ENCODE data around the gene ERP44.

Gene ERP44

GRCh38 chr9:99971410-99971809 lies 127.4 kb downstream of the ERP44 start:
- TF ChIP-seq, protein P1, sequence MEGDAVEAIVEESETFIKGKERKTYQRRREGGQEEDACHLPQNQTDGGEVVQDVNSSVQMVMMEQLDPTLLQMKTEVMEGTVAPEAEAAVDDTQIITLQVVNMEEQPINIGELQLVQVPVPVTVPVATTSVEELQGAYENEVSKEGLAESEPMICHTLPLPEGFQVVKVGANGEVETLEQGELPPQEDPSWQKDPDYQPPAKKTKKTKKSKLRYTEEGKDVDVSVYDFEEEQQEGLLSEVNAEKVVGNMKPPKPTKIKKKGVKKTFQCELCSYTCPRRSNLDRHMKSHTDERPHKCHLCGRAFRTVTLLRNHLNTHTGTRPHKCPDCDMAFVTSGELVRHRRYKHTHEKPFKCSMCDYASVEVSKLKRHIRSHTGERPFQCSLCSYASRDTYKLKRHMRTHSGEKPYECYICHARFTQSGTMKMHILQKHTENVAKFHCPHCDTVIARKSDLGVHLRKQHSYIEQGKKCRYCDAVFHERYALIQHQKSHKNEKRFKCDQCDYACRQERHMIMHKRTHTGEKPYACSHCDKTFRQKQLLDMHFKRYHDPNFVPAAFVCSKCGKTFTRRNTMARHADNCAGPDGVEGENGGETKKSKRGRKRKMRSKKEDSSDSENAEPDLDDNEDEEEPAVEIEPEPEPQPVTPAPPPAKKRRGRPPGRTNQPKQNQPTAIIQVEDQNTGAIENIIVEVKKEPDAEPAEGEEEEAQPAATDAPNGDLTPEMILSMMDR (IDR thresholded peaks at IDR 0.05), result no peak

DNA sequence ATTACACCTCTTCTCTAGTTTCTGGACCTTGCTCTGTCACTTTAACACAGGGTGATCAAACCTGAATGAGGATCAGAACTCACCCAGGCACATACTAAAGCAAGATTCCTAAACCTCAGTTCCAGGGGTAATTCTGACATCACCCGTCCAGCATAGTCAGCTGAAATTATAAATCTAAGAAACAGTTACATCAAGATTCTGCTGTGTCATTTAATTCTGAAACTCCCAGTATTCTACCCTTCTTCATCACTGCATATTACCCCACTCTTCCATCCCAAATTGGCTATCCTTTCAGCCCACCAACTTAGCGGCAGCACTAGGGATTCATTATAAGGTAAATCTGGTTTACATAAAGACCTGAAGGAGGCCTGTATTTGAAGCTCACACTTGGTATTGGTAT lies 128.3 kb downstream of the ERP44 start:
- TF ChIP-seq, protein P1 (IDR thresholded peaks at IDR 0.05), result no peak

DNA sequence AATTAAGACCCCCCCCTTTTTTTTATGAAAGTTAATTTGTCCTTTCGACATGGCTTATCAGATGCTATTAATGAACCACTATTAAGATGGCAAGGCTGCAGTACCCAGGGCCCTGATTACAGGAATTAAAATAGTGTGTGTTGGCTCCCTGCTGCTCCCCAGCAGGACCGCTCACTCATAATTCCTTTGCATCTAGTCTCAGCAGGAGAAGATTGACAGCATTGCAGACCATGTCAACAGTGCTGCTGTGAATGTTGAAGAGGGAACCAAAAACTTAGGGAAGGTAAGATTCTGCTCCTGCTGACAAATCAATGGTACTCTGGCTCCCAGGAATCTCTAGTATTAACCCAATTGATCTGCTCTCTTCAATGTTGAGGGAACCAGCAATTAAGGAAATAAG lies 131.3 kb downstream of the ERP44 start:
- TF ChIP-seq, protein P1 (IDR thresholded peaks at IDR 0.05), result no peak

DNA sequence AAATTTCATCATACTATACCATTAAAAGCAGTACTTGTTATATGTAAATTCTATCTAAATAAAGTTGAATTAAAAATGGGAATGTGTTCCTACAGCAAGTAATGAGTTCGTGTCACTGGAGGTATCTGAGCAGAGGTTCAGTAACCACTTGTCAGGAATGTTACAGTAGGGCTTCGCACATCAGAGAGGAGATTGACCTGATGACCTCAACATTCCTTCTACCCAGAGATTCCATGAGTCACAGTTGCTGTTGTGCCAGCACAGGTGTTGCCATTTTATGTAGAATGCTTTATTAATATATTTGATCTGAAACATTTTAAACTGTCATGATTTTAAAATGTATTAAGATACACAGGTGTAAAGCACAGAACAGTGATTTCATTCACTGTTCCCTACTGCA lies 132.1 kb downstream of the ERP44 start:
- TF ChIP-seq, protein P1 (IDR thresholded peaks at IDR 0.05), result no peak

- TF ChIP-seq, protein P1 (IDR thresholded peaks at IDR 0.05), result no peak
Measured at GRCh38 chr9:99966001-99966400, 132.8 kb downstream of the ERP44 start.

GRCh38 chr9:99964336-99964735 lies 134.5 kb downstream of the ERP44 start:
- TF ChIP-seq, protein P1 (IDR thresholded peaks at IDR 0.05), result no peak

DNA sequence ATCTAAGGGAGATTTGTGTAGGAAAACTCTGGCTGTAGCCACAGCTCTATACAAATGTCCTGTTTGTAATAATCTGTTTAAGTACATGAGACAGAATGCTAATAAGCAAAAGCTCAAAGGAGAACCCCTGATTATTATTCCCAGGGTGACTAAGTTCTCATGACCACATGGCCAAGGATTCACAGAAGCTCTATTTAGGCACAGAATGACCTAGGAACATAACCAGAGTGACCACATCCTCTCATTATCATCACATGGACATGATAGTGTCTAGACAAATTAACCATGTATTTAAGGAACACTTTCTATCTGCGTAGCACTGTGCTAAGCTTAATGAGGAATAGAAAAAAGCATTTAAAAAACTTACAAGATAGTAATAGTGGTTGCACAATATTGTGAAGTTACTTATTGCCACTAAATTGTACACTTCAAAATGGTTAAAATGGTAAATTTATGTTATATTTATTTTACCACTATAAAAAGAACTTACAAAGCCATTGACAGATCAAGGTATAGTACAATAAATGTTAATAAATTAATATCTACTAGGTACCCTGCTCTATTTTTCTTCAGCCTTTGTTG lies 136.0 kb downstream of the ERP44 start:
- TF ChIP-seq, protein P1 (IDR thresholded peaks at IDR 0.05), result no peak

DNA sequence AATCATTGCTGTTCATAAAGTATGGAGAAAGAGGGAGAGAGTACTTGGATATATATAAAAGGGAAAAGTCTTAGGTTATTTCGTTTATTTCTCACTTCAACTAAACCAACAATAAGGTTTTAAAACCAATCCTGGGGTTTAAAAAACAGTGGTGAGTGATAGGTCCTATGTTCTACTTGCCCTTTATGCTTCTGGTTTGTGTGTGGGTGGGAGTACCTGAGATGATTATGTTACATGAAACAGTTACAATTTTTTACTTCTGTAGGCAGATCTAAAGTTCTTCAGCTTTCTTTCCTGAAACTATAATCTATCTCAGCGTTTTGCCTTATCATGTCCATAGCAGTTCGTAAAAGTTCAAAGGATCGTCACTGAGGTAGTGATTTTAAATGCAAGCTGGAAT lies 143.2 kb downstream of the ERP44 start:
- TF ChIP-seq, protein P1 (IDR thresholded peaks at IDR 0.05), result no peak
